T-helper 2 cell treated with Interferon-gamma antibody and Interleukin-4, amounts not matched to agents 5 μg/mL and 100 μg/mL, for 36 hours (primary cell): ENCODE measurements around the gene ENOX2.

Experiments
- DNase-seq: peaks from one replicate; pipeline ENCODE4 v3.0.0; 2021; ENCODE audit warnings: low spot score
- H3K27ac Mint-ChIP-seq: one replicate; pipeline ENCODE4 v1.8.0; 2021; ENCODE audit warnings: mild to moderate bottlenecking, mixed read lengths
- H3K27me3 Mint-ChIP-seq: one replicate; pipeline ENCODE4 v1.8.0; 2021; ENCODE audit warnings: low read depth, mixed read lengths
- H3K36me3 Mint-ChIP-seq: one replicate; pipeline ENCODE4 v1.8.0; 2021; ENCODE audit warnings: low read depth, mixed read lengths
- H3K4me1 Mint-ChIP-seq: one replicate; pipeline ENCODE4 v1.8.0; 2021; ENCODE audit warnings: low read depth, mixed read lengths
- H3K4me3 Mint-ChIP-seq: one replicate; pipeline ENCODE4 v1.8.0; 2022; ENCODE audit warnings: mild to moderate bottlenecking, moderate library complexity, mixed read lengths
- H3K9me3 Mint-ChIP-seq: one replicate; pipeline ENCODE4 v1.8.0; 2021; ENCODE audit warnings: mixed read lengths

The ENOX2 gene

DNA sequence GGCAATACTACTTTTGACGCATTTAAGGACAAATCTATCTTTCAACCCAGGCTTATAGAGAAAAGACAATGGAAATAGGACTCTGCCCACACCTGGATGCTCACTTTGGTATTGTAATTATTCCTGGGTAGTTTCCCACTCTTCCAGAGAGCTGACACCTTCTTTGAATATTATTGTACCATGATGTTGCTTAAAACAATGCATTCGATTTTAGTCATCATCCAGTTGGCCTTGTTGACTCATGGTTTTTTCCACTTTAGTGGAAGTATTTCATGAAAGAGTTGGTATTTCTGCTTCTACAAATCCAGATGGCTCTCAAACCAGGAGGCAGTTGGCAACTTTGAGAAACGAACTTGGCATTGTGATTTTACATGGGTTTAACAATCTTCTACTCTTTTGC, 124.2 kb downstream of the ENOX2 start:
- Mint-ChIP-seq H3K4me3 (no peak overlapping the region), H3K4me1 (peaks cover 4% of the 10 kb centered on the region), H3K9me3 (no peaks in the 10 kb centered on the region), H3K27ac (no peak overlapping the region), H3K27me3 (no peaks in the 10 kb centered on the region), H3K36me3 (peaks cover 3% of the 10 kb centered on the region)
- no peak for DNase-seq

DNA sequence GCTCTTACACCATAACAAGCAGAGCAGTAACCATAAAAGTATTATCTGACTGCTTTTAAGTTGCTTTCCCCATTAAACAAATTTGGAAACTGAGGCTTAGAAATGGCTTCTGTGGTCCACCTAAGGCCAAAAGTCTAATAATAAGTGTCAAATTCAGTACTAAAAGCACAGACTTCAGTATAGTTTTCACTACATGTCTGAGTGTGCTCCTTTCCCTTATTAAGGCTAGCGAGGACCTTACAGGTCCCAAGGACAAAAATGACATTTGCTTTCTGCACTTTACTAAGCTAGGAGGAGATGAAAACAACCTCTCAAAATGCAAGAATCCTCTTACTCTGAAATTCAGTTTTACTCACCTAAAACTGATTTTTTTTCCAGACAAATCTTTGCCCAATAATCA, 127.2 kb downstream of the ENOX2 start:
- peaks cover 14% of the 10 kb centered on the region for H3K4me1 Mint-ChIP-seq
- H3K27ac Mint-ChIP-seq = no peak overlapping the region
- peaks cover 3% of the 10 kb centered on the region for H3K36me3 Mint-ChIP-seq
- no peak overlapping the region for H3K4me3 Mint-ChIP-seq
- no peaks in the 10 kb centered on the region for H3K9me3 Mint-ChIP-seq
- no peaks in the 10 kb centered on the region for H3K27me3 Mint-ChIP-seq
- no peak for DNase-seq

- no peaks in the 10 kb centered on the region for H3K27me3 Mint-ChIP-seq
- DNase-seq = no peak
- H3K4me3 Mint-ChIP-seq = no peak overlapping the region
- H3K4me1 Mint-ChIP-seq = peaks cover 14% of the 10 kb centered on the region
- no peak overlapping the region for H3K27ac Mint-ChIP-seq
- H3K36me3 Mint-ChIP-seq = peaks cover 2% of the 10 kb centered on the region
- H3K9me3 Mint-ChIP-seq = no peaks in the 10 kb centered on the region
Measured at GRCh38 chrX:130772776-130773143, 130.2 kb downstream of the ENOX2 start.

DNA sequence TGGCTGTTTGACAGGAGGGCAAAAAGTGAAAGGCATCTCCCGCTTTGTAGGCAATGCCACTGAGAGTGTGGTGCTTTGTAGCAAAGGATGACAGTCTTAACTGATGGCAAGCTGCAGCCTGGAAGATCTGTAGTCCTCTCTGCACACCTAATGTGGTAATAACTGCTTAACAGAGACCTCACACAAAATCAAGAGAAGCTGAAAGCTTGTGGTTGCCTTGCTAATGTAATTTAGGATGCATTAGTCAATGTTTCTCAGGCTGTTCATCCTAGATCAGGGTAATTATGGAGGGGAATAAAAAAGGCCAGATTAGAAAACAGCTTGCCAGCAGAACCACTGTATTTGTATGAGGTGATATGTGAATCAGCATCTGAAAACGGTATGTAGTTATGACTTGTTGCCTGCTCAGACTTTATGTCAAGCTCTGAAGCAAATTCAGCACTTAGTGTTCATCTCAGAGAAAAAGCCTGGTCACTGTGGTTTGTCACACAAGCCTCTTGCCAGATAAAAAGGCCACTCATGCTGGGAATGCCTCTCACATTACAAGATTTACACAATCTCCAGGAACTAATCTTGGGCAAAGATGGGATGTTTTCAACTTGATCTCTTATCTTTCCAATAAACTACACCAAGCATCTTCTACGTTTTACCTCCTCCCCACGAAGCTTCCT, 130.8 kb downstream of the ENOX2 start:
- Mint-ChIP-seq H3K4me3 (no peak overlapping the region), H3K36me3 (peaks cover 6% of the 10 kb centered on the region), H3K27me3 (no peaks in the 10 kb centered on the region), H3K9me3 (no peaks in the 10 kb centered on the region), H3K27ac (no peak overlapping the region), H3K4me1 (peaks cover 14% of the 10 kb centered on the region)
- DNase-seq = no peak

DNA sequence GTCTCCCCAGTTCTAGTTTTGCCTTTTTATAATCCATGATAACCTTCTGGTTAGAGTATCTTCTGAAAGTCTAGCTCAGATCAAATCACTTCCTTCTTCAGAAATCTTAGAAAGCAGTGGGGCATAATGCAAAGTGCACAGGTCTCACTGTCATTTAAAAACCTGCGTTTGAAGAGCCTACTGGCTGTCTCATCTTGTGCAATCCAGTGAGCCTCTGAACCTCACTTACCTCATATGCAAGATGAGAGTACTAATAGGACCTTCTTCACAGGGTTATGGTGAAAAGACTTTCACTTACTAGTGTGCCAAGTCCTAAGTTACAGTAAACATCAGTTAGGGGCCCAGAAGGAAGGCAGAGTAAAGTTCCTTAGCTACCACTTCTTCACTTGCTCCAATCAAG, 131.4 kb downstream of the ENOX2 start:
- no peak overlapping the region for H3K27ac Mint-ChIP-seq
- H3K4me1 Mint-ChIP-seq = peaks cover 14% of the 10 kb centered on the region
- no peaks in the 10 kb centered on the region for H3K9me3 Mint-ChIP-seq
- no peak overlapping the region for H3K4me3 Mint-ChIP-seq
- no peak for DNase-seq
- peaks cover 6% of the 10 kb centered on the region for H3K36me3 Mint-ChIP-seq
- no peaks in the 10 kb centered on the region for H3K27me3 Mint-ChIP-seq

GRCh38 chrX:130771230-130771629, 131.8 kb downstream of the ENOX2 start:
- H3K4me3 Mint-ChIP-seq = no peak overlapping the region
- H3K9me3 Mint-ChIP-seq = no peaks in the 10 kb centered on the region
- no peak overlapping the region for H3K27ac Mint-ChIP-seq
- DNase-seq = no peak
- peaks cover 12% of the 10 kb centered on the region for H3K4me1 Mint-ChIP-seq
- peaks cover 6% of the 10 kb centered on the region for H3K36me3 Mint-ChIP-seq
- H3K27me3 Mint-ChIP-seq = no peaks in the 10 kb centered on the region

- no peaks in the 10 kb centered on the region for H3K9me3 Mint-ChIP-seq
- no peak overlapping the region for H3K4me3 Mint-ChIP-seq
- peaks cover 10% of the 10 kb centered on the region for H3K4me1 Mint-ChIP-seq
- no peak for DNase-seq
- H3K36me3 Mint-ChIP-seq = peaks cover 6% of the 10 kb centered on the region
- no peak overlapping the region for H3K27ac Mint-ChIP-seq
- H3K27me3 Mint-ChIP-seq = no peaks in the 10 kb centered on the region
Measured at GRCh38 chrX:130770615-130771014, 132.4 kb downstream of the ENOX2 start.

GRCh38 chrX:130769835-130770234, 133.2 kb downstream of the ENOX2 start:
- Mint-ChIP-seq H3K9me3 (no peaks in the 10 kb centered on the region), H3K36me3 (peaks cover 6% of the 10 kb centered on the region), H3K4me3 (no peak overlapping the region), H3K27me3 (no peaks in the 10 kb centered on the region), H3K4me1 (peaks cover 10% of the 10 kb centered on the region), H3K27ac (no peak overlapping the region)
- DNase-seq = no peak

GRCh38 chrX:130758072-130758471, 144.9 kb downstream of the ENOX2 start:
- Mint-ChIP-seq H3K27me3 (no peaks in the 10 kb centered on the region), H3K4me3 (no peak overlapping the region), H3K4me1 (no peaks in the 10 kb centered on the region), H3K9me3 (no peaks in the 10 kb centered on the region), H3K36me3 (no peaks in the 10 kb centered on the region), H3K27ac (no peak overlapping the region)
- no peak for DNase-seq

DNA sequence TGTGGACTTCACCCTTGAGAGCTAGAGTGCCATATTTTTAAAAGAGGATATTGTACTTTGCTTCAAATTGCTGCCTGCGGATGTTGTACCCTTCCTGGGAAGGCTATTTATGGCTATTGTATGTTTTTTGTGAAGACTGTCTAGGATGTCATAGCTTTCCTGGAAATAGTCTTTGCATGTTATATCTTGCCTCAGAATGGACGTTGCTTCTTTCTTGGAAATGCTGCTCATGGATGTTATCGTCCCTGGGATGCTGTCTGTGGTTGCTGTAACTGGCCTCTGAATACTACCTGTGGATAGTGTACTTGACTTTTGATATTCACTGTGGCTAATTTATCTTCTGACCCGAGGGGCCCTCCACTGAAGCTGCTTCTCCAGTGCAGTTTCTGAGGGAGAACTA, 146.8 kb downstream of the ENOX2 start:
- H3K27ac Mint-ChIP-seq = no peak overlapping the region
- H3K4me3 Mint-ChIP-seq = no peak overlapping the region
- no peaks in the 10 kb centered on the region for H3K36me3 Mint-ChIP-seq
- no peaks in the 10 kb centered on the region for H3K4me1 Mint-ChIP-seq
- DNase-seq = no peak
- no peaks in the 10 kb centered on the region for H3K9me3 Mint-ChIP-seq
- H3K27me3 Mint-ChIP-seq = no peaks in the 10 kb centered on the region

DNA sequence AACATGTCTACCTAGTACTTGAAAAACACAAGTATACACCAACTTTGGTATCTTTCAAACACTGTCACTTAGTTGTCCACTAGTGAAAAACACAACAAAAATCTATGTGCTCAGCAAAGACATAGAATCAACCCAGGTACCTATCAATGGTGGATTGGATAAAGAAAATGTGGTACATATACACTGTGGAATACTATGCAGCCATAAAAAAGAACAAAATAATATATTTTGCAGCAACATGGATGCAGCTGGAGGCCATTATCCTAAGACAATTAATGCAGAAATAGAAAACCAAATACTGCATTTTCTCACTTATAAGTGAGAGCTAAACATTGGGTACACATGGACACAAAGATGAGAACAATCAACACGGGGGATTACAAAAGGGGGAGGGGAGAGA, 148.7 kb downstream of the ENOX2 start:
- H3K36me3 Mint-ChIP-seq = no peaks in the 10 kb centered on the region
- no peak overlapping the region for H3K4me3 Mint-ChIP-seq
- no peaks in the 10 kb centered on the region for H3K4me1 Mint-ChIP-seq
- no peak overlapping the region for H3K27ac Mint-ChIP-seq
- no peak for DNase-seq
- no peaks in the 10 kb centered on the region for H3K9me3 Mint-ChIP-seq
- no peaks in the 10 kb centered on the region for H3K27me3 Mint-ChIP-seq

DNA sequence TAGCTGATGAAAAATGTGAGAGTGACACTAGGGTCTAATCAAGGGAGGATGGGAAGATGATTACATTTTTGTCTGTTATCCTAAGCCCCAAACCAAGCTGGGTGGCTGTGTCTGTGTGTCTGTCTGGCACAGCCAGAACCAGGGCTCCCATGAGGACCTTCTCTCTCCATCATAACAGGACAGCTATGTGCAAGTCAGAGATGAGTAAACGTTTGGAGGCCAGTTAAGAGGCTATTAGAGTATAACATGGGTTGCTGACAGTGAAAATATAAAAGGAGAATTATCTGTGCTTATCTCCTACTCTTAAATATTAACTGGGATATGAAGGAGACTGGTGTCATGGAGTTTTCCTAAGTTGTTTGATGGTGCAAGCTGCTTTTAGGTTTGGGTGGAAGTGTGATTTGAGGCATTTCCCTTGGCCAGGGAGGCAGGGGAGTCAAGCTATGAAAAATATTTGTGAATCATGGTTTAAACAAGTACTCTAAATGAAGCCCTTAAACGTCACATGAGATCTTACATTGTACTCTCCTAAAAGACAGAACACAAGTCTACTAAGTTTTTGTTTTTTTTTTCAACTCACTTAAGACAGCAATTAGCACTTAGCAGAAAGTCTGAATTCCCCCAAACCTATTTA, 156.2 kb downstream of the ENOX2 start:
- no peaks in the 10 kb centered on the region for H3K27me3 Mint-ChIP-seq
- H3K4me1 Mint-ChIP-seq = no peaks in the 10 kb centered on the region
- H3K4me3 Mint-ChIP-seq = no peak overlapping the region
- no peaks in the 10 kb centered on the region for H3K9me3 Mint-ChIP-seq
- no peak for DNase-seq
- H3K27ac Mint-ChIP-seq = no peak overlapping the region
- H3K36me3 Mint-ChIP-seq = no peaks in the 10 kb centered on the region

DNA sequence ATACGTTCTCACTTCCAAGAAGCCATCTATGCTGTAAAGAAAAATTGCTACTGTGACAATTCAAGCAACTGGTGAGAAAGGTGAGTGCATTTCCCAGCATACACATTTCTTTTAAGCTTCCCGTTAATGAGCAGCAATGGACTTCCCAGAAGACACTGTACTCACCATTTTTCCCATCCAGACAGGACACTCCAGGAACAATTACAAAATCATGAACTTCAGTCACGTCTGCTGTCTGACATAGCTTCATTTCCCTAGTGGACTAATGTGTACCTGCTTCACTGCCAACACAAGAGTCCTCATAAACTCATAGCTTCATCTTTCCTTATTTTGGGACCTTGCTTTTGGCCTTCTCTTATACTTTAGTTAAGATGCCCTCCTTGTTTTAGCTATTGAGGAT, 156.9 kb downstream of the ENOX2 start:
- DNase-seq = no peak
- Mint-ChIP-seq H3K27ac (no peak overlapping the region), H3K27me3 (no peaks in the 10 kb centered on the region), H3K4me3 (no peak overlapping the region), H3K36me3 (no peaks in the 10 kb centered on the region), H3K9me3 (no peaks in the 10 kb centered on the region), H3K4me1 (no peaks in the 10 kb centered on the region)

DNA sequence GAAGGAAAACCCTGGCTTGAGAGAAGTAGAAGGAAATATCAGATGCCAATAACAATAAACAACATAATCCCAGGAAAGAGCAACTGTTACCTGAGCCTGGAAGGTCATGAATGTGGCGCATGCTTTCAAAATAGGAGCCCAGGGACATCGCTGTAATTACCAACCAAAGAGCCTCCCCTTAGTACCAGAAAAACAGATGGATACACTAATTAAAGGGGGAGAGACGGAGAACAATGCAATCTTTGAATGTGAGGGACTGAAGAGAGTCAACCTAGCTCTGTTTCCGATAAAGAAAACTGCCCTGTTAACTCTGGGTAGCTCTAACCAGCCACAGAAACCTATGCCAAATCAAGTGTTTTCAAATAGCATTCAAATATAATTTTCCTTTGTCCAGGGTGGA, 161.4 kb downstream of the ENOX2 start:
- Mint-ChIP-seq H3K4me1 (no peaks in the 10 kb centered on the region), H3K4me3 (no peak overlapping the region)

GRCh38 chrX:130741151-130741550, 161.9 kb downstream of the ENOX2 start:
- Mint-ChIP-seq H3K27me3 (no peaks in the 10 kb centered on the region), H3K4me1 (no peaks in the 10 kb centered on the region)

More for the DNA sequence above, 161.4 kb downstream of the ENOX2 start:
- Mint-ChIP-seq H3K27me3 (no peaks in the 10 kb centered on the region), H3K9me3 (no peaks in the 10 kb centered on the region), H3K36me3 (no peaks in the 10 kb centered on the region), H3K27ac (no peak overlapping the region)
- no peak for DNase-seq

More at GRCh38 chrX:130741151-130741550, 161.9 kb downstream of the ENOX2 start:
- H3K27ac Mint-ChIP-seq = no peak overlapping the region
- no peaks in the 10 kb centered on the region for H3K36me3 Mint-ChIP-seq
- H3K9me3 Mint-ChIP-seq = no peaks in the 10 kb centered on the region
- DNase-seq = no peak
- no peak overlapping the region for H3K4me3 Mint-ChIP-seq
